HG03039 (cell line): Measurements from ENCODE around the gene ARHGAP27.
"Not testable (repeated sequence)": the region's sequence is repeated elsewhere in the genome, so short reads cannot be mapped to it uniquely, and the experiment has no call there.

Source experiments
- ATAC-seq: cut with Tn5 transposase; IDR thresholded peaks from one replicate; pipeline ENCODE4 v1.9.1; 2021; ENCODE audit warnings: mild to moderate bottlenecking, moderate library complexity; ENCODE audit not compliant: unreplicated experiment

Gene ARHGAP27

GRCh38 chr17:45366691-45367090 is 66.0 kb downstream of the ARHGAP27 start:
- no peak for ATAC-seq

- no peak for ATAC-seq
These were observed 66.6 kb downstream of the ARHGAP27 start for GRCh38 chr17:45366049-45366448.

- ATAC-seq: no peak
These were observed 67.9 kb downstream of the ARHGAP27 start for GRCh38 chr17:45364531-45365390.

DNA sequence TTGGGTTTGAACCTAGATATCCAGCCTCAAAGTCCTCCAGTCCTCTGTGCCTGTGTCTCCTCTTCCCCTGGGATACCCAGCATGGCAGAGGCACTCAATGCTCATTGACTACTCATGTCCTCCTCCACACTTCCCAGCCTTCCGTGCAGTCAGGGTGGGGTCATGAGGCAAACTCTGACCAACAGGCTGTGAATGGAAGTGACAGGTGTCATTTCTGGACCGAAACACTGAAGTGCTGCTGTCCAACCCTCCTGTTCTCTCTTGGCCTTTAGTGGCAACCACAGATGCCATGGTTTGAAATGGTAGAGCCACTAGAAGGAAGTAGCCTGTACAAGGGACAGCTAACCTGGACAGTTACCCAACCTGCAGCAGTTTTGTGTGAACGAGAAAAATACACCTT is 69.2 kb downstream of the ARHGAP27 start:
- ATAC-seq: no peak

- no peak for ATAC-seq
These were observed 70.7 kb downstream of the ARHGAP27 start for GRCh38 chr17:45361976-45362375.

GRCh38 chr17:45361451-45361850 is 71.2 kb downstream of the ARHGAP27 start:
- no peak for ATAC-seq

- no peak for ATAC-seq
These were observed 75.2 kb downstream of the ARHGAP27 start for GRCh38 chr17:45357364-45357997.

- ATAC-seq: no peak
These were observed 77.6 kb downstream of the ARHGAP27 start for GRCh38 chr17:45355087-45355486.

DNA sequence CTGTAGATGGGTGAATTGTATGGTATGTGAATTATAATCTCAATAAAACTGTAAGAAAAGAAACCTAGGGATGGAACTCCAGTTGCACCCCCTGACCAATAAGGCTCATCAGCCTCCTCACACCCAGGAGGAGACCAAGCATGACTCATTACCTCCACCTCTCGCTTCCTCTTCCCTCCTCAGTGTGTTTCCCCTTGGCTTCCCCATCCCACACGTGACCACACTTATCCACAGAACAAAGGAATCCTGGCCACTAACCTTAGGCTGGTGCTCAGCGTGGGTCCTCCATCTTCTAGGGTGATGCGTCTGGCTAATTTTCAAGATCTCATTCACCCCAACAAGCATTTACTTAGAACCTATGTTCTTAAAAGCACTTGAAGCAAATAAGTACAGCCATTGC is 79.6 kb downstream of the ARHGAP27 start:
- no peak for ATAC-seq

DNA sequence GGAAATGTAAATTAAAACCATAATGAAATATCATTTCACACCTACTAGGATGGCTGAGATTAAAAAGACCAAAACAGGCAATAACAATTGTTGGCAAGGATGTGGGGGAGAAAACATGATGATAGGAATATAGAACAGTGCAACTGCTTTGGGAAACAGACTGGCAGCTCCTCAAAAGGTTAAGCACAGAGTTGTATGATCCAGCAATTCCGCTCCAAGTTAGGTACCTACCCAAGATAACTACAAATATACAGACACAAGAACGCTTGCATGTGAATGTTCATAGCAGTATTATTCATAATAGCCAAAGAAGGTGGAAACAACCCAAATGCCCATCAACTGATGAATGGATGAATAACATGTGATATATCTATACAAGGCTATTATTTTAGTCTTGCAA is 80.8 kb downstream of the ARHGAP27 start:
- ATAC-seq: no peak

- no peak for ATAC-seq
These were observed 85.2 kb downstream of the ARHGAP27 start for GRCh38 chr17:45347444-45347843.

GRCh38 chr17:45346216-45347015 is 86.3 kb downstream of the ARHGAP27 start:
- ATAC-seq: no peak

- ATAC-seq: no peak
These were observed 87.0 kb downstream of the ARHGAP27 start for GRCh38 chr17:45345554-45346215.

DNA sequence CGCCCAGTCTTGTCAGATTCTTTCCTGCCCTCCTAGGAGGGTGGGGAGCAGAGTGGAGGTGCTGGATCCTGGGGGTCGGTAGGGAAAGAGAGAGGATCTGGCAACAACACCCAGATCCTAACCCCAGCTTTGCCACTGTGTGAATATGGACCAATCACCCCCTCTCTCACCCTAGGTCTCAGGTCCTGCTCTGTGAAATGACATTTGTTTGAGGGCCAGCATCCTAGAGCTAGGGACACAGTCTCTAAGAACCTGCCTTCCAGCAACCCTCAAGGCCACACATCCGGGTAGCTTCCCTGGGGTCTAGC is 87.5 kb downstream of the ARHGAP27 start:
- no peak for ATAC-seq

- not testable (repeated sequence) for ATAC-seq
These were observed 88.6 kb downstream of the ARHGAP27 start for GRCh38 chr17:45343967-45344664.
